NCI-H2227 (cell line): ENCODE measurements around the gene CCDC13.

Experiments used
- DNase-seq: peaks from one replicate; lab custom pipeline; 2025; ENCODE audit not compliant: unreplicated experiment; lab: John Stamatoyannopoulos, UW

The CCDC13 gene

GRCh38 chr3:42800251-42800650 is 27.2 kb upstream of the CCDC13 start:
- no peak for DNase-seq

DNA sequence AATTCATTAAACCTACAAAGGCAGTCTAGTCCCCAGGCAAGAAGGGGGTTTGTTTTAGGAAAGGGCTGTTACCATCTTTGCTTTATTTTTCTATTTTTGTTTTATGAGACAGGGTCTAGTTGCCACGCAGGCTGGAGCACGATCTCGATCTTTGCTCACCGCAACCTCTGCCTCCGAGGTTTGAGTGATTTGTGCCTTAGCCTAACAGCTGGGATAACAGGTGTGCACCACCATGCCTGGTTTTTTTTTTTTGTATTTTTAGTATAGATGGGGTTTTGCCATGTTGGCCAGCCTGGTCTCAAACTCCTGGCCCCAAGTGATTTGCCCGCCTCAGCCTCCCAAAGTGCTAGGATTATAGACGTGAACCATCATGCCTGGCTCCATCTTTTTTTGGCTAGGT is 26.3 kb upstream of the CCDC13 start:
- no peak for DNase-seq

DNA sequence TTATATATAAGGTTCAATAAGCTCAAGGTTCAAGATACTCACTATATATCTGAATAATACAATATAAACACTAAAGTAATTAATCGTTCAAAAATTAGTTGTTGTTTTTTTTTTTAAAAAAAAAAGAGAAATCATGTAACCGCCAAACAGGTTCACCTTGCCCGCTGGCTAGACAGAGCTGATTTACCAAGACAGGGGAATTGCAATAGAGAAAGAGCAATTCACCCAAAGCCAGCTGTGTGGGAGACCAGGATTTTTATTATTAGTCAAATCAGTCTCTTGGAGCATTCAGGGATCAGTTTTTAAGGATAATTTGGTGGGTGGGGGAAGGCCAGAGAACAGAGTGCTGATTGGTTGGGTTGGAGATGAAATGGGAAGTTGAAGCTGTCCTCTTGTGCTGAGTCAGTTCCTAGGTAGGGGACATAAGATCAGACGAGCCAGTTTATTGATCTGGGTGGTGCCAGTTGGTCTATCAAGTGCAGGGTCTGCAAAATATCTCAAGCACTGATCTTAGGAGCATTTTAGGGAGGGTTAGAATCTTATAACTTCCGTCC is 23.4 kb upstream of the CCDC13 start:
- DNase-seq: no peak

GRCh38 chr3:42795621-42796181 is 22.6 kb upstream of the CCDC13 start:
- no peak for DNase-seq

DNA sequence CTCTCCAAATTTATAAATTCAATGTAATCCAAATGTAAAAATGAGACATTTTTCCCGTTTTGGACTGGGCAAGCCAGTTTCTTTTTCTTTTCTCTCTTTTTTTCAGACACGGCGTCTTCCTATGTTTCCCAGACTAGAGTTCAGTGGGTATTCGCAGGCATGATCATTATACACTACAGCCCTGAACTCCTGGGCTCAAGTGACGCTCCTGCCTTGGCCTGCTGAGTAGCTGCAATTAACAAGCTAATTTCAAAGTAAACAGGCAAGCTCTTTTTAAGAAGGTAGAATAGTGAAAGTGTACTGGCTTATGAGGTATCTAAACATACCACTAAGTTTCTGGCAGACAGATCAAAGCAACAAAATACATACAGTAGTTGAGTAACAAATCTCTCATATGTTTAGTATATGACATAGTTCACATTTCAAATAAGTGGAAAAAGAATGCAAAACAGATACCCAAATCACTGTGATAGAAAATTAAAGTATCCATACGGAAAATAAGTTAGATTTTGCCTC is 17.7 kb upstream of the CCDC13 start:
- DNase-seq: peak; percentile 3

GRCh38 chr3:42786631-42787030 is 13.6 kb upstream of the CCDC13 start:
- no peak for DNase-seq

- DNase-seq: no peak
Observed at GRCh38 chr3:42786212-42786611, 13.2 kb upstream of the CCDC13 start.

DNA sequence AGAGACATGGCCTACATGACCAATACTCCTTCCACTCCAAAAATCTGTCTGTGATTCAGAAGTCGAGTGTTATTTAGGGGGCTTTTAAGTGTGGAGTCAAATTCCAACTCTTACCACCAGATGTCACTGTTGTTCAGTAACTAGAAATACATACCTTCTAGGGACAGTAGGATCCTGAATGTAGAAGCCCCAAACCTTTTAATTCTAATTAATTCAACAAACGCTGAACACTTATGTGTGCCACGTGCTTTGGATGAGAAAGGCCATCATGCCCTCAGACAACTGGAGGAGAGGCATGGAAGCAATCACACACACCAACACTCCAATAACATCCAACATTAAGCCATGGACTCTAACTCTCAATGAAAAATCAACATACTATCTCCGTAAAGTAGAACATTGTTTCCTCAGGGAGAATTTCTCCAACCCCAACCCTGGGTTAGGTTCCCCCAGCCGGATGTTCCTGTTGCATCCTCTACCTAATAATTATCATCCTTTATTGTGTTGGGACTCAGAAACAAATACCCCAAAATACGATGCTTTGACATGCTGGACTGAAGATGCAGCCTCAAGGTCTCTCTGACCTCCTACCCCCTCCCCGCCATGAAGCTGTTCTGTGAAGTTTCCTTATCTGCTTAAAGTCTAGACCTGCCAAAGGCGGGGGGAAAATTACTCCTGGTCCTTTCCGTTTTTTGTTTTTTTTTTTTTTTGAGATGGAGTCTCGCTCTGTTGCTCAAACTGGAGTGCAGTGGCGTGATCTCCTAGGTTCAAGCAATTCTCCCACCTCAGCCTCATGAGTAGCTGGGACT is 8.0 kb upstream of the CCDC13 start:
- peak; percentile 76 for DNase-seq

- no peak for DNase-seq
Observed at GRCh38 chr3:42780398-42780797, 7.3 kb upstream of the CCDC13 start.

GRCh38 chr3:42778644-42779043 is 5.6 kb upstream of the CCDC13 start:
- DNase-seq: no peak

DNA sequence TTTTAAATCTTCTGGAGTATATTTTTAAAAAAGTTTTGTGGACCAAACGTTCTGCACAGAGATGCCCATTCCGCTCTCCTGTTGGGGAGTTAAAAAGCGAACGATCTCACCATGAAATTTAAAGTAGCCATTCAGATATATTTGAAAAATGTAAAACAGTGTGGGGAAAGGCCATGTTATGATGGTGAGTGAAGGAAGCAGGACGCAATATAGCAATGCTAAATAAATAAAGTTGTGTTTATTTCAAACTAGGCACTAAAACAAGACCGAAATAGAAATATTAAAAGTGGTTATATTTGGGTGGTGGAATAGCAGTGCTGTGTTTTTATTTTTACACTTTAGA is 327 bp upstream of the CCDC13 start:
- DNase-seq: no peak

- no peak for DNase-seq
Observed at GRCh38 chr3:42771271-42771670, 1.8 kb downstream of the CCDC13 start.

GRCh38 chr3:42769477-42770131 is 3.4 kb downstream of the CCDC13 start:
- DNase-seq: no peak

- no peak for DNase-seq
Observed at GRCh38 chr3:42764561-42765295, 8.3 kb downstream of the CCDC13 start.

DNA sequence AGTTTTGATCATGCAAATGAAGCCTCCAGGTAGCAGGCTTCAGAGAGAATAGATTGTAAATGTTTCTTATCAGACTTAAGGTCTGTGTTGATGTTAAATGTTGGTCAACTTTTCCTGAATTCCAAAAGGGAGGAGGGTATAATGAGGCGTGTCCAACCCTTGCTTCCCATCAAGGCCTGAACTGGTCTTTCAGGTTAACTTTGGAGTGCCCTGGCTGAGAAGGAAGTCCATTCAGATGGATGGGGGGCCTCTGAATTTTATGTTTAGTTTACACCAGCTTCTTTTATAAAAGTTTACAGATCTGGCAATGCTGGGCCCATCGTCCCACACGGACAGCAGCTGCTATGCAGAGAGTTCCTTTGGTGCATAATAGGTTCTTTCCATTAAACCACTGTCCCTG is 8.9 kb downstream of the CCDC13 start:
- DNase-seq: no peak

- no peak for DNase-seq
Observed at GRCh38 chr3:42763021-42763420, 10.0 kb downstream of the CCDC13 start.

- no peak for DNase-seq
Observed at GRCh38 chr3:42762046-42762724, 10.9 kb downstream of the CCDC13 start.

DNA sequence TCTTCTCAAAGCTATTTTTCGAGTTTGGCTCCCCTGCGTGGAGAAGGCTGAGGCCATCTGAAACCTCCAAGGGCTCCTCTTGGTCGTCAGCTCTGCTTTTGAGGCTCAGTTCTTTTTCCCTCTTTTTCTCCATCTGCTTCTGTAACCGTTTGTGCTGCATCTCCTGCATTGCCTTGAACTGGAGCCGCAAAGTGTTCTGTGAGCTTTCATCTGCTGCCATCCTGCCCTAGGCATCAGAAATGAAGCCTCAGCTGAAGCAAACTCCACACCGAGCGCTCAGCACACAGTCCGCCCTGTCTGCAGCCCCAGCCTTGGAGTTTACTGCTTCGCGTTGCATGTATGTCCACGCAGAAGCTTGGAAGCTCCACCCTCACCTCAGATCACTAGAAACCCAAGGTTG is 14.9 kb downstream of the CCDC13 start:
- no peak for DNase-seq

DNA sequence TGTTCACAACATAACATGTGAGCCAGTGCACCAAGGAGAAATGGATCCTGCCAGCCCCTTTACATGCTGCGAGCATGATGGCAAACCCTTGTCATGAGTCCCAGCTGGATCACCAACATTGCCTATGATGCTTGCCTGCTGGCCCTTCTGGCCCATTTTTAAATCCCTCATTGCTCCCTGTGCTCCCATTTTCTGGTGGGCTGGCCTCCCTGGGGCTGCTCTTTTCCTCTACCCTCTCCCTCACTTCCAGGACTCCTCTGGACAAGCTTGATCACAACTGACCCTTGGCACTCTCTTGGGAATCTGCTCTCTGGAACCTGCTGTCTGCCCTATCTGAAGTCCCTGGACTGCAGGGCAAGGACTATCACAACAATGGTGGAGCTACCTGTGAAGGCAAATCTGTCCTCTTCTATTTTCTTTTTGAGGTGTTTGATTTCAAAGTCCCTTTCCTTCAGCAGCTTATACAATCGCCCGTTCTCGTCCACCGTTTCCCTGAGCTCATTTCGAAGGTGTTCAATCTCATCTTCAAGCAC is 16.3 kb downstream of the CCDC13 start:
- DNase-seq: no peak
